GM19328 (cell line): Measurements from ENCODE around the gene PHACTR2.

Experiments used
- ATAC-seq: cut with Tn5 transposase; IDR thresholded peaks from one replicate; pipeline ENCODE4 v1.9.1; 2021; ENCODE audit warnings: mild to moderate bottlenecking, moderate library complexity; ENCODE audit not compliant: unreplicated experiment

PHACTR2 gene

GRCh38 chr6:143674483-143675381 lies 3.0 kb upstream of the PHACTR2 start:
- no peak for ATAC-seq

GRCh38 chr6:143675382-143675900 lies 2.3 kb upstream of the PHACTR2 start:
- ATAC-seq: no peak

- ATAC-seq: no peak
These were observed 1.8 kb upstream of the PHACTR2 start for GRCh38 chr6:143675946-143676345.

- ATAC-seq: no peak
These were observed 1.2 kb upstream of the PHACTR2 start for GRCh38 chr6:143676437-143677045.

GRCh38 chr6:143677577-143677890 lies 231 bp upstream of the PHACTR2 start:
- no peak for ATAC-seq

- no peak for ATAC-seq
These were observed 1.3 kb downstream of the PHACTR2 start for GRCh38 chr6:143679041-143679440.

GRCh38 chr6:143680141-143680540 lies 2.4 kb downstream of the PHACTR2 start:
- ATAC-seq: no peak

GRCh38 chr6:143682805-143683204 lies 5.0 kb downstream of the PHACTR2 start:
- ATAC-seq: no peak

- no peak for ATAC-seq
These were observed 6.7 kb downstream of the PHACTR2 start for GRCh38 chr6:143684486-143684885.

- ATAC-seq: no peak
These were observed 7.9 kb downstream of the PHACTR2 start for GRCh38 chr6:143685653-143686052.

- no peak for ATAC-seq
These were observed 9.8 kb downstream of the PHACTR2 start for GRCh38 chr6:143687591-143687990.

GRCh38 chr6:143688681-143689080 lies 10.9 kb downstream of the PHACTR2 start:
- no peak for ATAC-seq

GRCh38 chr6:143689852-143690251 lies 12.1 kb downstream of the PHACTR2 start:
- ATAC-seq: no peak

- ATAC-seq: no peak
These were observed 13.4 kb downstream of the PHACTR2 start for GRCh38 chr6:143691155-143691554.

- ATAC-seq: no peak
These were observed 14.3 kb downstream of the PHACTR2 start for GRCh38 chr6:143691900-143692636.

GRCh38 chr6:143692696-143693095 lies 14.9 kb downstream of the PHACTR2 start:
- ATAC-seq: no peak

GRCh38 chr6:143694013-143694412 lies 16.2 kb downstream of the PHACTR2 start:
- no peak for ATAC-seq

- no peak for ATAC-seq
These were observed 16.8 kb downstream of the PHACTR2 start for GRCh38 chr6:143694560-143694959.

GRCh38 chr6:143695130-143695968 lies 17.6 kb downstream of the PHACTR2 start:
- ATAC-seq: no peak

- ATAC-seq: no peak
These were observed 18.4 kb downstream of the PHACTR2 start for GRCh38 chr6:143695969-143696663.
